HG02981 (cell line): Measurements from ENCODE around the gene ANKRD34B.

ENCODE experiments used
- ATAC-seq: cut with Tn5 transposase; IDR thresholded peaks from one replicate; pipeline ENCODE4 v1.9.1; 2021; ENCODE audit warnings: mild to moderate bottlenecking, moderate library complexity; ENCODE audit not compliant: unreplicated experiment

The ANKRD34B gene

DNA sequence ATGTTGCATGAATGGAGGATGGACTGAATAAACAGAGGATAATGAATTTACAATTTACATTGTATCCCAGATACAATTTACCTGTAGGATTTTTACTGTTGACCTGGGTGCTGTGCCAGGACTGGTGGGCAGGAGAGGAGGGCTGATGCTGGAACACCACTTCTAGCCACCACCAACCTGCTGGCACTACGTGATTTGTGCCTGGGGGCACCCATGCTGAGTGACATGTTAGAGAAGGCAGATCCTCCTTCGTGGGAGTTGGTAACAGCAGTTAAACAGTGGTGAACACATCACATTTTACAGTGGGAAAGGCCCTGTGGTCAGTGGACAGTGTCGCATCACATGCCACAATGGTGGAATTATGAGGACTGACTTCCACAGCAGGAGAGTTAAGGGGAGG is 3.0 kb upstream of the ANKRD34B start:
- ATAC-seq: no peak

DNA sequence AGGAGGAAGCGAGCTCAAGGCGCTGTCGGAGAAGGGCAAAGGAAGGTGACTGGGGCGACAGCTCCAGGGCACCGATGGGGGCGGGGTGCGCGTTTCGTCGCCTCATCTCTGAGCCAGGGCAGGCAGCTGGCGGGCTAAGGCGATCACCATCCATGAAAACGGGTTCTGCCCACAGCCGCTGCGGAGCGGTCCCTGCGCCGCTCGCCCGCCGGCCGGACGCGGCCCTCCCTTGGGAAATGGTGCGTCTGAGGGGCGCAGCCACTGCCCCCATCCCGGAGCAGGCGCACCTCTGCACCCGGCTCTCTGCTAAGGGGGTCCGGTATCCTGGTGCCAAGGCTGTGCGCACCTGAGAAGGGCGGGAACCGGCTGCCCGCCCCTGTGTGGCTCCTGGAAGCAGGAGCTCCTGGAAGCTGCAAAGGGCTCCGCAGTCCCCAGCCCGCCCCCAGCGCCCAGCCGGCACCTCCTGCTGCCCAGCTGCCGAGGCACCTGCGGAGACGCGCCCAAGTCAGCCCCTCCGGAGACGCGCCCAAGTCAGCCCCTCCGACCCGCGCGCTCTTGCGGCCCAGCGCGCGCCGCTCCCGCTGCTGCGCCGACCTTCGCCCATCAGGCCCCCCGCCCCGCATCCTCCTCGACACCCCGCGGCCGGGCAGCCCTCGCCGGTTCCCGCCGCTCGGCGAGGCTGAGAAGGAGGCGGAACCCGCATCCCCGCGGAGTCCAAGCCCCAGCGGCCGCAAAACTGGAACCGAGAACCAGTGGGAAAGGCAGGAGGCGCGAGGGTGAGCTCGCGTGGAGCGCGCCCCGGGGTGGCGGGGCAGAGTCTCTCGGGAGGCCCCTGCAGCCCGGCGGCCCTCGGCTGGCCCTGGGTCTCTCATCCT is 757 bp downstream of the ANKRD34B start:
- no peak for ATAC-seq

DNA sequence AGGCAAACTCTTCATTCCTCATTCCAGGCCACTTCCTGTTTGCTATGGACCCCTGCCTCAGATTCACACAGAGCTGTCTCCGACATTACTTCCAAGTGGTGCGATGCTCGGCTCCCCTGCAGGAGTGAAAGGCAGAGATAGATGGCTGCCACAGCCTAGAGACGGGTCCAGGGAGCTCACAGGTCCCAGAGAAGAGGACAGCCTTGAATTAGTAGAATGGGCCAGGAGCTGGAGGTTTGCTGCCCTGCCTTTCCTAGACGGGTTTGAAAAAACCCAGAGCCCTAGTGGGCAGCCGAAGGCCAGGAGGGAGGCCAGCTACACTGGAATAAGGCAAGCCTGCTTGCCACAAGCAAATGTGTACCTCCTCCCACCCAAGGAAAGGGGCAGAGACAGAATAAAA is 1.8 kb downstream of the ANKRD34B start:
- ATAC-seq: no peak

DNA sequence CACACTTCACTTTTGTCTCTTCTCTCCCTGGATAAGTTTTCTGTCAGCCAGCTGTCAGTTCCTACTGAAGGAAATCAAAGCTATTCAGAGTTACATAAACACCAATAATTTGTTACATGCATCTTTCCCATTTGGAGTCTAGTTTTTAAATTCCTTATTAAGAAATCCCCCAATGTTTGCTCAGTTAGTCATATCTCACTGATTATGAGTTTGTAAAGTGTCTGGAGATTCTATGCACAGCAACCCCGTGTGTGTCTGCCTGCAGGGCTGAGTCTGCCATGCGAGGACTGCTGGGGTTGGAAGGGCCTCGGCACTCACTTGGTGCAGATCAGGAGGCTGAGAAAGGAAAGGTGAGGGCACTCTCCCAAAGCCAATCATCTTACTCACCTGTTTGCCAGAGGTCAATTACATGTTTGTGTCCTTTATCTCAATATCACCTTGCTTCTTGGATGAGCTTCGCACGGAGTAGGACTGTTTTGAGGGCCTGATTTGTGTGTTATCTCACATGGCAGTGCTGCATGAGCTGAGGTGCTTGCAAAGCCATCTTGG is 3.3 kb downstream of the ANKRD34B start:
- no peak for ATAC-seq

DNA sequence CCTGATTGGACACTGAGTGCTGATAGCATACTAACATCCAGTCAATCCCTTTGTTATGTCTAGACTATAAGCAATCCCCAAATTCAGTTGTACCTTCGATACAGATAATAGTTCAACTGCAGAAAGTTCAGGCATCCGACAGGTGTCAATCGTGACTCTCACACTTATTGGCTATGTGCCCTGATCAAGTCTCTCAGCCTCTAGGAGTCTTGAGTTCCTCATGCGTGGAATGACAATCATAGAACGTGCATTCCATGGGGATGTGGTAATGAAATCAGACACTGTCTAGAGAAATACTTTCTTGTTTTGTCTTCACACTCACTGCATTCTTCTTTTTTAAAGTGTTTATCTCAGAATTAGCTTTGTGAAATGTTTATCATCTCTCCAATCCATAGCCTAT is 4.8 kb downstream of the ANKRD34B start:
- no peak for ATAC-seq

DNA sequence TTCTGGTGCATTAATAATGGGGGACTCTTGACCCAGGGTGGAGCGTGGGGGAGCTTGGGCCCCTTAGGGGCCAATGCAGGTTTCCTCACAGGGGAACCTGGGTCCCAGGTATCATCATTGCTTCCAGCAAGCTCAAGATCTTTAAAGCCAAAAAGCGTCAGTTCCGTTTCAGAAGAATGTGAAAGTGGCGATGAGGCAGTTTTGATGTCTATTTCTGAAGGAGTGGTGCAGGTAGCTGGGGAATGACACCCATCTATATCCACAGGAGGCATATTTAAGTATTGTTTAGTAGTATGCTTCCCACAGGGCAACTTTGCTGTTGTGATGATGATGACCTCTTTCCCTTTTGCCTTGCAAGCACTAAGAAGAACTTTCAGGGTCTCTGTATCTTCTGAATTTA is 10.8 kb downstream of the ANKRD34B start:
- no peak for ATAC-seq

DNA sequence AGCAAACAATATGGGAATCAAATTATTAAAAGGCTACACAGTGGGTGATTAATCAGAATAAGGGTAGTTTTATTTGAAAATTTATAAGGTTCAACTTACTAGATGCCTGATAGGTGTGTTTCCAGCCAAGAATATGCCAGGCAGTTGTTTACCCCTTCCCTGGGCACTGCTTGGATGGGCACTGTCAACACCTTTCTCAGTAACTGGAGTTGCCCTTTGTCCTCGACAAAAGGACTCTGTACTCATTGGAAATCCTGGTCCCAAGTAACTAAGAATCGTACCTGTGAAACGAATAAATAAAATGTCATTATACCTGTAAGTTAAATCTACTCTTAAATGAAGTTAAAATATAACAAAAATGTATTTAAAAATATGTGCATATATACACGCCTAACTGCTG is 15.0 kb downstream of the ANKRD34B start:
- no peak for ATAC-seq

DNA sequence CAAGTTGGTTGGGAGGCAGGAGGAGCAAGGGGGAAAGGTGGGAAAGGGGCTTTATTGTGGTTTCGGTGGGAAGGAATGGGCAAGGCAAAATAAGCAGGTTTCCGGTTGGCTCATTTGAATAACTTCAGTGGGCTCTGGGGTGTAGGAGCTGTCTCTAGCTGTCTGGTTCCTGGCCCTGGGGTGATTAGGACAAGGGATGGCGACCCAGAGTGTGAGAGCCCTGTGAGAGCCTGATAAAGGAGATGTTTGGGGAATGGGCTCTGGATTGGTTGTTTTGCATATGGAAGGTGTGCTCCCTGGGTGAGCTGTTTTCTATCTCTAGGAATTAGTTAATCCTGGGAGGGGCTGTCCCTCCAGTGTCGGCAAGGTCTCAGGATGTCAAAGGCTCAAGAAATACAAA is 15.4 kb downstream of the ANKRD34B start:
- ATAC-seq: no peak

DNA sequence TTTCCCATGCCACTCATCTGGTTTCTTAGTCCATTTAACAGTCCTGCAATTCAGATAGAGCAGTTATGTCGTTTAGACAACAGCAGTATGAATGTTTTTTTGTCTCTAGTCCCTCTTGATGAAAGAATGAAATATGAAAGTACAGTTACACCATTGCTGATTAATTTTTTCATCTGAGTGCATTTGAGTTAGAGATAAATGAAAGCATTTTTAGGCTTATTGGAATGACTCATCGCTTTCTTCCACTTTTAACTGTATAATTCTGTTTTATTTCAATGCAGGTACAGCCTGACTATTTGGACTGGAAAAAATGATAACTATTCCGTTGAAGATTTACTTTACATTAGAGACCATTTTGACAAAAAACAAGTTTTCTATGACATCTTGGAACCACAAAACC is 28.7 kb downstream of the ANKRD34B start:
- no peak for ATAC-seq

DNA sequence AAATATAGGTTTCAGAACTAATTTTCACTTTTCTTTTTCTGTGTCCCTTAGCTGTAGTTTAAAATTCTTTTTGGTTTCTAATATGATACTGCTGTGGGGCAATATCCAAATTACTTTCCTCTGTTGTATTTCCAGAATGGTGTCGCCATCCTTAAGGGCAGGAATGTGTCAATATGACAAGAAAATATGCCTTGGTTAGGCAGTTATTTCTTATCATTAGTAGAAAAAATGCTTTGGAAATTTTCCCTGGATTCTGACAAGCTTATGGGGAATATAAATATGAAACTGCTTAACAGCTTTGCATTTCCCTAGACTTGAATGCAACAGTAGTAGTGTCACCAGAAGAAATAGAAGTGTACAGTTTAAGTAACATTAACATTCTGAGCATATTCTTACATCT is 29.4 kb downstream of the ANKRD34B start:
- no peak for ATAC-seq

DNA sequence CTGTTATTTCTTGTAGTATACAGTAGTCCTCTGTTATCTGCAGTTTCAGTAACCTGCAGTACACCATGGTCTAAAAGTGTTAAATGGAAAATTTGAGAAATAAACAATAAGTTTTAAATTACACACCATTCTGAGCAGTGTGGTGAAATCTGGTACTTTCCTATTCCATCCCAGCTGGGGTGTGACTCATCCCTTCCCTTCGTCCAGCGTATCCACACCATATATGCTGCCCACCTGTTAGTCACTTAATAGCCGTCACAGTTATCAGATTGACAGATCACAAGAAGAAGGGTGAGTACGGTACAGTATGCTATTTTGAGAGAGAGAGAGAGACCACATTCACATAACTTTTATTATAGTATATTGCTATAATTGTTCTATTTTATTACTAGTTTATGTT is 53.3 kb downstream of the ANKRD34B start:
- no peak for ATAC-seq

DNA sequence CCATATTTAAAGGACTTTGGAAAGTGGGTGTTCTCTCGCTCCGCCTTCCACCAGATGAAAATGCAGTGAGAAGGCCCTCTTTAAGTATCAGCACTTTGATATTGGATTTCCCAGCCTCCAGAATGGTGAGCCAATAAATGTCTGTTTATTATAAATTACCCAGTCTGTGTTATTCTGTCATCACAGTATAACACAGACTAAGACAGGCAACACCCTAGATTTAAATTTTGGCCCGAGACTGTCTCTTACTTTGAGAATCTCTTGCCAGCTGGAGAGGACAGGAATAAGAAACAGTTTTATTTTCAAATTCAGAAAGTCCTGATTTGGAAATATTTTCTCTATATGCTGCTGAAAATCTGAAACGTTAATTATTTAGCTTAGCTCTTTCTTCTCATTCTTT is 60.7 kb downstream of the ANKRD34B start:
- ATAC-seq: no peak

DNA sequence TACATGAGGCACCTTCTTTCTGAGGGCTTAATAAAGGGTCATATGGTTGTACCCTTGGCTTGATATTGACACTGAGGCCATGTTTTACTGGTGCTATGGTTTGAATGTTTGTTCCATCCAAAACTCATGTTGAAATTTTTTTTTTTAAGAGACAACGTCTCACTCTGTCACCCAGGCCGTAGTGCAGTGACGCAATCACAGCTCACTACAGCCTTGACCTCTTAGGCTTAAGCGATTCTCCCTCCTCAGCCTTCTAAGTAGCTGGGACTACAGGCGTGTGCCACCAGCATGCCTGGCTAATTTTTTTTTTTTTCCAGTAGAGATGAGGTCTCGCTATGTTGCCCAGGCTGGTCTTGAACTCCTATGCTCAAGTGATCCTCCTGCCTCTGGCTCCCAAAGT is 61.2 kb downstream of the ANKRD34B start:
- no peak for ATAC-seq

DNA sequence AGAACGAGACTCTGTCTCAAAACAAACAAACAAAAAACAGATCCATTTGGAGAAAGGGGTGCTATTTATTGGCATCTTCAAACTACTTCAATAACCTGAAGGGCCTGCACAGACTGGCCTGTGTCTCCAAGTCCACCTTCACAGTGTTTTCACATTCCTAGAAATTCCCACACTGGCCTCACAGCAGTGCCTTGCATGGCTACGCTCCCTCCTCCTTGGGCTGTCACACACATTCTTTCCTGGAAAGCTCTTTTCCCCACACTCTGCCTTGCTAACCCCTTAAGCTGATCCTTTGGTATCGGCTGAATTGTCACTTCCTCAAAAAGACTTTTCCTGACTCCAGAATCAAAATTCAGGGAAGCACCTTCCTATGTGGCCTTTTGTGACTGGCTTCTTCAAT is 62.4 kb downstream of the ANKRD34B start:
- no peak for ATAC-seq
